Caki2 (cell line): ENCODE data around the gene SLC26A2. TPM values are rescaled to one million over a fixed set of nuclear protein-coding genes. Genes with fewer than 3 reads are reported as not detected.
A peak's percentile ranks its signal among the peaks of the same experiment; 100 is the strongest.
"Not testable (repeated sequence)": the region's sequence is repeated elsewhere in the genome, so short reads cannot be mapped to it uniquely, and the experiment has no call there.

ENCODE experiments used
- DNase-seq: peaks from one replicate; pipeline ENCODE4 v3.0.0-alpha.2; 2015; ENCODE audit warnings: low read depth
- in situ Hi-C: cut with HindIII; loops from 2 replicates; pipeline ENCODE4 v1.10.0; 2016; ENCODE audit warnings: low sequenced_read_pairs, low pct_unique_long_range_greater_than_20kb, mixed read lengths
- total RNA-seq: library from RNA; depleted of rRNA; stranded (reverse); fragments of >200 nt; shearing (Covaris generic); gene quantifications from 2 replicates; pipeline ENCODE4 v1.2.3, GENCODE V29; 2014; ENCODE audit warnings: low replicate concordance; rRNA removed

The SLC26A2 gene
- total RNA-seq, 1 experiment from 2014 or later: 16.3 TPM

DNA sequence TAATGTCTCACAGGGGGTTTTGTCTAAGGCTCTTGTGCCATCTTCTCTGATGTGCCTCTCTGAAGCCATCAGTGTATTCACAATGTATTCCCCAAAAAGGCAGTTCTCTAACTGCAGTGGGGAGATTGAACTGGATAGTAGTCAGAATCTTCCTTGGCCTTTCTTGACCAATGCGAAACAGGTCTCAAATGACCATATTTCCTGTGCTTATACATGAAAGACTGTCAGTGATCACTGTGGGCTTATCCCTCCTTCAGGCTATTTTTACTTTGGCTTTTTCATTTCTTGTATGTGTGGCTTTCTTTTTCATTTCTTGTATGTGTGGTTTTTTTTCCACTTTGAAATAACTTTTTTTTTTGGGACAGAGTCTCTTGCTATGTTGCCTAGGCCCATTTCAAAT lies 59.7 kb downstream of the SLC26A2 start:
- DNase-seq: no peak
- in situ Hi-C loops: no loop called here

DNA sequence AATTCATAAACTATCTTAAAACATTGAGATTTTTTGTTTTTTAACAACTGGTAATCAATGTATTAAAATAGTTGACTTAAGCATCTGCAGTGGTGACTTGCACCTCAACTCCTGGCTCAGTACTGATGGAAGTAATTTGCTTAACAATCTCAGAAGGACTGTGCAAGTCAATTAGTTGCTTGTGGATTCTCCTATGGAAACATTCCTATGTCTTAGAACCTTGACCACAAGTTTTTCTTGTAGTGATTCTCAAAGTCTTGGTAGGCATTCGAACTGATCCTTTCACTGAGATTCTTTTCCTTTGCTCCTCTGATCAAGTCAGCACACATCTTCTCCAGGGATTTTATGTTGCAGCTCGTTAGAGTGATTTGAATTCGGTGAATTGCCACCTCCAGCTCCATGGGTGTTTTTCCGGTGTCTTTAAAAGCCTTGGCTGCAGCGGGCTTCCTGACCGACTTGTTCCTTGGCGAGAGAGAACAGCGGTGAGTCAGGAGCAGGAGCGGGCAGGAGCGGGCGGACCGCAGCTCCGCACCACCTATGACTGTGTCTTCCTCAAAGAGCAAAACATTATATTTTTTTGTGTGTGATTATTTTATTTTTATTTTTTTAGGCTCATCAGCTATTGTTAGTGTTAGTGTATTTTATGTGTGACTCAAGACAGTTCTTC lies 61.1 kb downstream of the SLC26A2 start:
- in situ Hi-C loops: no loop called here
- peak; percentile 36 for DNase-seq

GRCh38 chr5:150022158-150022531 lies 61.6 kb downstream of the SLC26A2 start:
- in situ Hi-C loops: no loop called here
- peak; percentile 40 for DNase-seq

GRCh38 chr5:150022681-150023080 lies 62.1 kb downstream of the SLC26A2 start:
- in situ Hi-C loops: no loop called here
- DNase-seq: peak; percentile 57

GRCh38 chr5:150023136-150023535 lies 62.6 kb downstream of the SLC26A2 start:
- in situ Hi-C loops: no loop called here
- DNase-seq: no peak

DNA sequence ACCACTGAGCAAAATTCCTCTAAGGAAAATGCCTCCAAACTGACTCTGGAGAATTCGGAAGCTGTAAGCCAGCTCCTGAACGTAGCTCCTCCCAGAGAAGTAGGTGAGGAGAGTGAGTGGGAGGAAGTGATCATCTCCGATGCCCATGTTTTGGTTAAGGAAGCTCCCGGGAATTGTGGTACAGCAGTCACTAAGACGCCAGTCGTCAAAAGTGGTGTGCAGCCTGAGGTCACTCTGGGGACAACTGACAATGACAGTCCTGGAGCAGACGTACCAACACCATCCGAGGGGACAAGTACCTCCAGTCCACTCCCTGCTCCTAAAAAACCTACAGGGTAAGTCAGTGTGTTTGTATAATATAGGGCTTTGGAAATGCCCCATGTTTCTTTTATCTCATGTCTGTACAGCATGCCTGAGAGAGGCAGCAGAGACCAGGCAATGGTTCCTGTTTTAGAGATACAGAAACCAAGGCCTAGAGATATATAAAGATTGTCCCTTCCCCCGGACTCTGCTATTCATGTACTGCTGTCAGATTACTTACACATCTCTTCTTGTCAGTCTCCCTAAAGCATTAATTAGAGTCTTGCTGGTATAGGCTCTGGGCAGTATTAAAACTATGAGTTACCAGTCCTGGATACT lies 63.9 kb downstream of the SLC26A2 start:
- in situ Hi-C loops: no loop called here
- no peak for DNase-seq

- DNase-seq: no peak
- in situ Hi-C loops: no loop called here
These were observed 66.2 kb downstream of the SLC26A2 start for GRCh38 chr5:150026682-150027172.

- in situ Hi-C loops, DNase-seq: not testable (repeated sequence)
These were observed 67.5 kb downstream of the SLC26A2 start for GRCh38 chr5:150028047-150028446.

- in situ Hi-C loops: no loop called here
- DNase-seq: no peak
These were observed 72.8 kb downstream of the SLC26A2 start for GRCh38 chr5:150033334-150033733.

DNA sequence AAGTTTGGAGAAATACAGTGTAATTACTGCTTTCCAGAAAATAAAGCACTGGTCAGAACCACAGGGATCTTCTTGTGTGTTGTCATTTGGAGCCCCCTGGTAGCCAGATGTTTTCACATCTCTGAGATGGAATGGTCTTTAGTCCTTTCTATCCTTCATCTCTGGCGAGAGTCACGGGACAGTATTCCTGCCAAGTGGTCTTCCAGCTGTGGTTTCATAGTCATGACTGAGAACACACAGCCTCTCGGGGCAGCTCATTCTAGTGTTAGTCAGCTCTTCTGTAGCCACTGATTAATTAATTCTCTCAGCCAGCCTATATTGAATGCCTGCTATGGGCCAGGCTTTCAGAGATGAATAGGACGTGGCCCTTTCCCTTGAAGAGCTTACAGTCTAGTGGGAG lies 74.1 kb downstream of the SLC26A2 start:
- in situ Hi-C loops: no loop called here
- no peak for DNase-seq

- no peak for DNase-seq
- in situ Hi-C loops: no loop called here
These were observed 74.8 kb downstream of the SLC26A2 start for GRCh38 chr5:150035139-150035895.

DNA sequence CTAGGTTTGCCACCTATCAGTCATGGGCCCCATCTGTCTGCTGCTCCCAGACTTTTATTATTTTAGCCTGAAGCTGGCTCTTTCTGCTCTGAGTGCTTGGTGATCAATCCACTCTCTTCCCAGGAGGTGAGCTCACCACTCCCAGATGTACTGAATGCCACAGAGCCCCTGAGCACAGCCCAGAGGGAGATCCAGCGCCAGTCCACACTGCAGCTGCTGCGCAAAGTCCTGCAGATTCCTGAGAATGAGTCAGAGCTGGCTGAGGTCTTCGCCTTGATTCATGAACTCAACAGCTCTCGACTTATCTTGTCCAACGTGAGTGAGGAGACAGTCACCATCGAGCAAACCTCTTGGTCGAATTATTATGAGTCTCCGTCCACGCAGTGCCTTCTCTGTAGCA lies 76.0 kb downstream of the SLC26A2 start:
- peak; percentile 19 for DNase-seq
- in situ Hi-C loops: no loop called here

Other genes with a start within 250 kb of the SLC26A2 start
- gene PPARGC1B, start 230.4 kb upstream of the SLC26A2 start, total RNA-seq: 0.17 and 0.43 TPM in 2 replicates
- gene PDE6A, start 16.0 kb upstream of the SLC26A2 start, total RNA-seq: 0.07 and 0.14 TPM in 2 replicates
- 2.2 and 4.2 TPM in 2 replicates for gene TIGD6, start 39.9 kb downstream of the SLC26A2 start, total RNA-seq
- 18.9 and 19.9 TPM in 2 replicates for gene HMGXB3, start 40.0 kb downstream of the SLC26A2 start, total RNA-seq
- gene CSF1R, start 125.8 kb downstream of the SLC26A2 start, total RNA-seq: not detected in 2 replicates
- 1.4 and 16.3 TPM in 2 replicates for gene PDGFRB, start 195.1 kb downstream of the SLC26A2 start, total RNA-seq
- gene CDX1, start 206.0 kb downstream of the SLC26A2 start, total RNA-seq: not detected in 2 replicates
- not detected in 2 replicates for gene SLC6A7, start 229.3 kb downstream of the SLC26A2 start, total RNA-seq